Endothelial cell (in vitro differentiated cells): Measurements from ENCODE around the gene KCNK7. TPM values are rescaled to one million over a fixed set of nuclear protein-coding genes. Genes with fewer than 3 reads are reported as not detected.

Source experiments
- DNase-seq: peaks from one replicate; pipeline ENCODE4 v3.0.0; 2021; ENCODE audit warnings: low spot score
- H3K27ac Mint-ChIP-seq: one replicate; pipeline ENCODE4 v1.8.0; 2021; ENCODE audit warnings: mixed read lengths, inconsistent platforms; ENCODE audit not compliant: unreplicated experiment
- H3K27me3 Mint-ChIP-seq: one replicate; pipeline ENCODE4 v1.8.0; 2021; ENCODE audit warnings: mild to moderate bottlenecking, moderate library complexity, mixed read lengths, inconsistent platforms; ENCODE audit not compliant: unreplicated experiment
- H3K36me3 Mint-ChIP-seq: one replicate; pipeline ENCODE4 v1.8.0; 2021; ENCODE audit warnings: mild to moderate bottlenecking, low read depth, mixed read lengths, inconsistent platforms; ENCODE audit not compliant: unreplicated experiment
- H3K4me1 Mint-ChIP-seq: one replicate; pipeline ENCODE4 v1.8.0; 2021; ENCODE audit warnings: mild to moderate bottlenecking, mixed read lengths, inconsistent platforms; ENCODE audit not compliant: unreplicated experiment
- H3K4me3 Mint-ChIP-seq: one replicate; pipeline ENCODE4 v1.8.0; 2021; ENCODE audit warnings: mild to moderate bottlenecking, mixed read lengths, inconsistent platforms; ENCODE audit not compliant: unreplicated experiment
- H3K9me3 Mint-ChIP-seq: one replicate; pipeline ENCODE4 v1.8.0; 2021; ENCODE audit warnings: mixed read lengths, inconsistent platforms; ENCODE audit not compliant: unreplicated experiment
- CTCF ChIP-seq: fragments of 200-600 bp; sonication (generic); IDR thresholded peaks from one replicate; pipeline ENCODE4 v1.5.0; 2021; ENCODE audit warnings: antibody characterized with exemption; ENCODE audit not compliant: unreplicated experiment
- total RNA-seq: library from RNA; stranded (reverse); fragmentation: NEBNext Ultra II Directional; extraction: Animal tissue kit (Norgen Biotek cat#: 25700); gene quantifications from one replicate; pipeline ENCODE4 v1.2.1, GENCODE V29; 2021; ENCODE audit not compliant: unreplicated experiment

KCNK7 gene
- total RNA-seq, 1 donor from 2014 or later: 2.0 TPM

- no peak for DNase-seq
- H3K4me3 Mint-ChIP-seq: peak overlapping the region; percentile 56
- H3K27me3 Mint-ChIP-seq: peaks cover 39% of the 10 kb centered on the region
- no peaks in the 10 kb centered on the region for H3K9me3 Mint-ChIP-seq
- no peak for TF ChIP-seq CTCF
- peak overlapping the region; percentile 61 for H3K27ac Mint-ChIP-seq
- peaks cover 15% of the 10 kb centered on the region for H3K4me1 Mint-ChIP-seq
- peaks cover 3% of the 10 kb centered on the region for H3K36me3 Mint-ChIP-seq
Measured at GRCh38 chr11:65578667-65579066, 16.9 kb downstream of the KCNK7 start.

- peak overlapping the region; percentile 56 for H3K4me3 Mint-ChIP-seq
- H3K27ac Mint-ChIP-seq: peak overlapping the region; percentile 61
Measured at GRCh38 chr11:65578134-65578533, 17.5 kb downstream of the KCNK7 start.

DNA sequence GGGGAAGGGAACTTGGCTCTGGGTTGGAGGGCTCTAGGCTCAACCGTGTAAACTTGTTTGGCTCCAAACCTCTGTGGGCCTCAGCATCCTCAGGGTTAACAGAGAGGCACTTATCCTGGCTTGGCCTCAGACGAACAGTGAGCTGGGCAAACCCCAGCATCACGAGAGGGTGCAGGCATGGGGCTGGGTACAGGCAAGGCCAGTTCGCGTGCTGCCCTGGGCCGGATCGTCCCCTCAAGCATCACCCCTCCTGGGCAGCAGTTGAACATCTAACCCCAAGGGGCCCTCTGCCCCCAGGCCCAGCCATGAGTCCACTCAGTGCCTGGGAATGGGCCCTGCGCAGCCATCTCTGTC, 17.9 kb downstream of the KCNK7 start:
- peaks cover 3% of the 10 kb centered on the region for H3K36me3 Mint-ChIP-seq
- H3K27ac Mint-ChIP-seq: no peak overlapping the region
- H3K27me3 Mint-ChIP-seq: peaks cover 32% of the 10 kb centered on the region
- TF ChIP-seq CTCF: no peak
- H3K4me1 Mint-ChIP-seq: peaks cover 16% of the 10 kb centered on the region
- no peaks in the 10 kb centered on the region for H3K9me3 Mint-ChIP-seq
- DNase-seq: no peak
- no peak overlapping the region for H3K4me3 Mint-ChIP-seq

More at GRCh38 chr11:65578134-65578533, 17.5 kb downstream of the KCNK7 start:
- H3K27me3 Mint-ChIP-seq: peaks cover 35% of the 10 kb centered on the region
- no peaks in the 10 kb centered on the region for H3K9me3 Mint-ChIP-seq
- no peak for TF ChIP-seq CTCF
- DNase-seq: no peak
- peaks cover 3% of the 10 kb centered on the region for H3K36me3 Mint-ChIP-seq
- peaks cover 14% of the 10 kb centered on the region for H3K4me1 Mint-ChIP-seq

DNA sequence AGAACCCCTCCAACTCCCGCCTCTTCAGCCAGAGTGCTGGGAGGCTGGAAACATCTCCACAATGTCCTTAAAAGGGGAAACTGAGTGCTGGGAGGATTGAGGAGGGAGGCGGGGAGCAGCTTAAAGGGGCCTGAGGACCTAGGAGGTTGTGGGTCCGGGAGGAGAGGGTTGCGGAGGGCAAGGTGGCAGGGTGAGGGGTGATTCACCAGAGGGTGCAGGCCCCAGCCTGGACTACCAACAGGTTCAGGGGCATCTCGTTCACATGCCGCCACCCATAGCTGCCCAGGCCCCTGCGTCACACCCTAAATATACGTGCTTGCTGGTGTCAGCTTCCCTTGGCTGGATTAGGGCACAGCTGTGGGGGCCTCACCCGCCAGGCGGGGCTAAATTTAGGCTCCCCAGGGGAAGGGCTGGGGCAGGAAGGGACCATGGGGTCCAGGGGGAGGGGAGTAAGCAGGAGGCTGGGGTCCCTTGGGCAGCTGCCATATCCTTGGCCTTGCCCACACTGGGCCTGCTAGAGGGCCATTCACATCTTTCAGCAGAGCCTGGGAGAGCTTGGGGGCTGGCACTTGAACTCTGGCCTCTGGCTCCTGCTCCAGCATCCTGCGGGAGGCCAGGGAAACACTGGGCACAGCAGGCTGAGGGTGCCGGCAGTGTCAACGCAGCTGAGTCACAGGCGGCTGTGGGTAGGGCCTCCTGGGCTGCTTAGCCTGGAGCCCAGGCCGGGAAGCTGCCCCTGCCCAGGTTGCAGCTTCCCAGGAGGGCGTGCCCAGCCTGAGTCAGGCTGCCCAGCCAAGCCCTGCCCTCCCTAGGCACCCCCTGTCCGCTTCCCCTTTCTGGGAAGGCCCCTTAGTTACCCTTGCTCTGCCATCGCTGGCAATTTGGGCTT, 18.5 kb downstream of the KCNK7 start:
- Mint-ChIP-seq H3K4me1 (peaks cover 18% of the 10 kb centered on the region), H3K4me3 (no peak overlapping the region), H3K36me3 (no peaks in the 10 kb centered on the region), H3K27ac (no peak overlapping the region), H3K27me3 (peaks cover 29% of the 10 kb centered on the region), H3K9me3 (no peaks in the 10 kb centered on the region)
- TF ChIP-seq CTCF: no peak
- DNase-seq: no peak

DNA sequence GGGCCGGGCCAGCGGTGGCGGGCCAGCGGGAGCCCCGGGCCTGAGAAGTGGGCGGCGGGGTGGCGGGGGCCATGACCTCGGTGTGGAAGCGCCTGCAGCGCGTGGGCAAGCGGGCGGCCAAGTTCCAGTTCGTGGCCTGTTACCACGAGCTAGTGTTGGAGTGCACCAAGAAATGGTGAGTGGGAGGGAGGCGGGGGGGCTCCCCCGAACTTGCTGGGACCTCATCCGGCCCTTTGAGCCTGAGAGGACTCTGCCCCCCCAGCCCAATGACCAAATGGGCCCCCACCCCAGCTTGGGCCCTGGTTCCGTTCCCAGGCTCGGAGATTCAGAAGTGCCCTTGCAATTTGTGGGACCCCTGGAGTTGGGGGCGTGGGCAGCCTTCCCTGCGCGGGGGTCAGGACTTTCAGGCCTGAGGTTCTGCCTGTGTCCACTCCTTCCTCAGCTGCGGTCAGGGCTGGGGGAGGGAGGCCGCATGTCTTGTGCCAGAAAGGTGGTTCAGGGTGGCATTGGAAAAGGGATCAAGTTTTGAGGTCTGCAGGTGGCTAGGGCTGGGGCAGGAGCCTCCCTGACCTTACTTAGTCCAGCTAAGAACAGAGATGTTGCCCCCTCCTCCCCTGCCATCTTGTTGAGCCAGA, 19.3 kb downstream of the KCNK7 start:
- TF ChIP-seq CTCF: no peak
- H3K4me3 Mint-ChIP-seq: no peak overlapping the region
- H3K4me1 Mint-ChIP-seq: peaks cover 25% of the 10 kb centered on the region
- peaks cover 33% of the 10 kb centered on the region for H3K27me3 Mint-ChIP-seq
- no peak for DNase-seq
- H3K9me3 Mint-ChIP-seq: no peaks in the 10 kb centered on the region
- no peak overlapping the region for H3K27ac Mint-ChIP-seq
- H3K36me3 Mint-ChIP-seq: no peaks in the 10 kb centered on the region
